Umbilical cord (tissue), 2 donors: ENCODE measurements around the gene PRIMPOL. TPM values are rescaled to one million over a fixed set of nuclear protein-coding genes. Genes with fewer than 3 reads are reported as not detected.

ENCODE experiments used
- DNase-seq: peaks from one replicate; pipeline ENCODE4 v3.0.0-alpha.2; 2015; ENCODE audit warnings: low spot score
- total RNA-seq: library from RNA; depleted of rRNA; stranded (reverse); fragments of >200 nt; gene quantifications from one replicate; pipeline ENCODE4 v1.2.3, GENCODE V29; 2014; ENCODE audit warnings: low replicate concordance; ENCODE audit not compliant: insufficient read depth

PRIMPOL gene
- total RNA-seq, 1 donor from 2014 or later, result 34.4 TPM

DNA sequence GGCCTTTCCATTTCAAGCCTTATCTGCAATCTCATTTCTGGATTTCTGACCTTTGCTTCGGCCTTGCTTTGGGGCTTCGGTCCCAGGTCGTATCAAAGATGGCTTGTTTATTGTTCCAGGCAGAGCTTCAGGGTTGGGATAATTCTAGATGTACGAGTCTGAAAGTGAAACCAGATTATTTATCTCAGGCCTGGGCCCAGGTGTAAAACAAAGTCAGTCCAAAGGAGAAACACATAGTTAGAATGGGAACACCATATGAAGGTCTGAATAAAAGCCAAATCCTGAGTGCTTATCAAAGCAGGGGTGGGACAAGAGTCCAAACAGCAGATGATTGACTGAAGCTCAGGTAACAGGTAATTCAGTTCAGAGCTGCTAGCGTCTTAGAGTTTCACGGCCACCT lies 17.1 kb downstream of the PRIMPOL start:
- no peak for DNase-seq

DNA sequence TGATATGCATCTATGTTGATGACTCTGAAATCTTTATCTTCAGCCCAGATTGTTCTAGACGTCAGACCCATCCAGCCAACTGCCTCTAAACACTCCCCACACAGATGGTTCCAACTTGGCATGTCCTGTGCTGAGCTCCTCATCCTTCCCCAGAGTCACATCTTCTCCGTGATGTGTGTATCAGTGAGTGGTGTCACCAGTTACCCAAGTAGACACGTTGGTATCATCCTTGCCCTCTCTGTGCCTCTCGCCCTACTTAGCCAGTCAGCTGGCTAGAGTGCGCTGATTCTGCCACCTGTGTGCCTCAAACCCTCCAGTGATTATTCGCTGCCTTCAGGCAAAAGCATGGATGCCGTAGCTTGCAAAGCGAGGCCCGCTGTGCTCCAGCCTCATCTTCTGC lies 18.6 kb downstream of the PRIMPOL start:
- DNase-seq, result no peak

DNA sequence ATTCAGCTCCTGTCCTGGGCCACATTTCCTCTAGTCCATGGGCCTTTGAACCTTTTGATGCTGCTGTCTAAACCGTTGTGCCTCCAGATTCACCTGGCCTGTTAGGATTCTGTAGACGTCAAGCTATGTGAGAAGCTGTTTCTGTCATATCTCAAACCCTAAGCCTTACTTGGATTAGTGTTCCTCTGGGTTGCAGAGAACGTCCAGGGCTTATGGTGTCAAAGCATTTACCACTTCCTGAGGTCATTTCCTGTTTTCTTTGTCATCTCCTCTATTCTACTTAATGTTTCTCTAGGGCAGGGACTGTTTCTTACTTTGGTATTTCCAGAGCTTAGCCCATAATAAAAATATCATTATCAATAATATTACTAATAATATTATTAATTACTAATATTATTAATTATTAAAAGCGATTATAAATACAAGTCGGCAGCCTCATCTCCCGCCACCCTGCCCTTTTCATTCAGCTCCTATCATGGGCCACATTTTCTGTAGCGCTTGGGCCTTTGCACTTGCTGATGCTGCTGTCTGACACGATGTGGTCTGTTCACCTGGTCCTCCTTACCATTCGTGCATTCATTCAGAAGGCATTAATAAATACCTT lies 19.1 kb downstream of the PRIMPOL start:
- DNase-seq, result no peak

DNA sequence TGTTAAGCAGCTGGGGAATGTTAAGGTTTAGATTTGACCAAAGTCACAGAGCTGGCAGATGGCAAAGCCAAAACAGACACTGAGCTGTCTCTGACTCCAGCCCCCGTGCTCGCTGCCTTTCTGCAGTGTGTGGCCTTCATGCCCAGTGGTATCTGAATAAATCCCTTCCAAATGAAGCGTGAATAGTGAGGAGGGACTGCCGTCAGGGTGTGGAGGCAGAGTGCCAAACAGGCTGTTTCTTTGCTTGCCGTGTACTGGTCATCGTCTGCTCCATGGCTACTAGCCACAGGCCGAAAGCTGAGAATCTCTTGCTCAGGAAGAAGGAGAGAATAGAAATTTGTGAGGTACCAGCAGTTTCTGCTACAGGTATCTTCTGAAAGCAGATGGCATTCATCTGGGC lies 19.7 kb downstream of the PRIMPOL start:
- DNase-seq, result no peak

DNA sequence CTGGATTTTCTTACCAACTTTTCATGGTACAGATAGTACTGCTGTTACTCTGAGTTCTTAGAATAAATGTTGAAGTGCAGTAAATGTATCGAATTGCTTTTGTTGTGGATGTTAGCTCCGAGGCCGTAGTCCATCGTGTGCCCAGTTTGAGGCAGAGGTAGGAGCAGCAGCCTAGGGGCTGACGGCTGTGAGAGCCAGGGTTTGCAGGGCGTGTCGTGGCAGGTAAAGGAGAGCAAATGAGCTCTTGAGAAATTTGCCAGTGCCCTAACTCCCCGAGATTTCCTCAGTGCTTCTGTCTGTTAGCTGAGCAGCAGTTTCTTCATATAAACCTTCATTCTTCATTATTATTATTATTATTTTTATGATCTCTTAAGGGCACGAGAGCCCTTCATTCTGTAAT lies 21.6 kb downstream of the PRIMPOL start:
- DNase-seq, result no peak

DNA sequence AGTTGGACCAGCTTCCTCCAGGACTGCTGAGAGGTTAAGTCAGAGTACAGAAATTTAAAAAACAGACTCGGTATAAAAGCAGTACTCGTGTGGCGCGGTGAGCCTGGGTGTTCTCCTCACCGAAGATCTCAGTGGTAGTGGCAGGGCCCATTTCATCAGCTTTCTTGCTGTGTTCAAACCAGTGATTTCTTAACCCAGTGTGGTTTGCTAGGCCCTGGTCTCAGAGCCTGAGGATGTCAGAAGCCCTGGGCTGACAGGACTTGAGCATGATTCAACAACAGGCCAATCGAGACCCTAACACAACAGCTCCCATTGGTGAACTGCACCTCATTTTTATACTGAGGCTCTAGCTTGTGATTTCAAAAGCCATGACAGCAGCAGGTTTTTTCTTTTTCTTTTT lies 23.2 kb downstream of the PRIMPOL start:
- no peak for DNase-seq

DNA sequence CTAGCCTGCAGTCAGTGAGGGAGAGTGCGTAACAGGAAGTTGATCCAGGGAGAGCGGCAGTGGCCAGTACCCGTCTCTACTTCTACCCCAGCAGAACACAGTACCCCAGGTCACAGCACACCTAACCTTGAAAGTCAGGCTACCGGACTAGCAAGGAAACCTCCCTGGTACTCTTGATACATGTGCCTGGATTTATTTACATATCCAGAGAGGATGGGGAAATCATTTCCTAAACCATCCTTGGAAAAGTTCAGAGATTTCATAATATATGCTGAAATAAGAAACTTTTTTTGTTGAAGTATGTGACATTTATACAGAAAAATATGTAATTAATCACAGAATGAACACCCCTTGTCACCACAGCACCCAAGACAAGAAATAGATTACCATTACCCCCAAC lies 24.5 kb downstream of the PRIMPOL start:
- DNase-seq, result no peak

DNA sequence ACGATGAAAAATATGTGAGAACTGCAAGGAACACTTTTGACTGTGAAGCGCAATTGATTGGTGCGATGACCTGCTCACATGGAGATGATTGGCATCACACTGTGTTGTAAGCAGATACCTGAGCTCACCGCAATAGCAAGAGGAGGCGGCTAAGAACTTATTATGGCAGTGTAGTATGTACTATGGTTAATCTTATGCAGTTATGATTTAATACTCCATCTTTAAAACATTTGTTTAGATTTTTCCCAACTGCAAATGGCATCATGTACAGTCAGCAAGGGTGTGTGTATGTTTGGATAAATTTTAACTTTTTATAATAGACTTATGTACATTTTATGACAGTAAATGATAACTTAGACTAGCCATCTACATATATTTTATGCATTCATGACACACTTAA lies 25.5 kb downstream of the PRIMPOL start:
- no peak for DNase-seq

DNA sequence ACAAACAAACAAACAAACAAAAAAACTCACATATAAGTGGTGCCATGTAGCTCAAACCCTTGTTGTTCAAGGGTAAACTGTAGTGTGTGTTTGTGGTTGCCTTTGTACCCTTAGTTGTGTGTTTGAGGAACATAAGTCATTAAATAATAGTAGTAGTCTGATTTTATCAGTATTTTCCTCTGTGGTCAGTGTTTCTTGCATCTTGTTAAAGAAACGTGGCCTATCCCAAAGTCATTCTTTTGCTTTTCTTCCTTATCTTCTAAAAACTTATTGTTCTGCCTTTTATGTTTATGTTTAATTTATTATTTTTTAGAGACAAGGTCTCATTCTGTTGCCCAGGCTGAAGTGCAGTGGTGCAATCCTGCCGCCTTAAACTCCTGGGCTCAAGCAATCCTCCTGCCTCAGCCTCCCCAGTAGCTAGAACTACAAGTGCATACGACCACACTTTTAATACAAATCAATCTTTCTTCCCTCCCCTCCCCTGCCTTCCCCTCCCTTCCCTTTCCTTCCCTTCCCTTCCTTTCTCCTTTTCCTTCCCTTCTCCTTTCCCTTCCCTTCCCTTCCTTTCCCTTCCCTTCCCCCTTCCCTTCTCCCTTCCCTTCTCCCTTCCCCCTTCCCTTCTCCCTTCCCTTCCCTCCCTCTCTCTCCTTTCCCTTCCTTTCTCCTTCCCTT lies 26.4 kb downstream of the PRIMPOL start:
- no peak for DNase-seq

DNA sequence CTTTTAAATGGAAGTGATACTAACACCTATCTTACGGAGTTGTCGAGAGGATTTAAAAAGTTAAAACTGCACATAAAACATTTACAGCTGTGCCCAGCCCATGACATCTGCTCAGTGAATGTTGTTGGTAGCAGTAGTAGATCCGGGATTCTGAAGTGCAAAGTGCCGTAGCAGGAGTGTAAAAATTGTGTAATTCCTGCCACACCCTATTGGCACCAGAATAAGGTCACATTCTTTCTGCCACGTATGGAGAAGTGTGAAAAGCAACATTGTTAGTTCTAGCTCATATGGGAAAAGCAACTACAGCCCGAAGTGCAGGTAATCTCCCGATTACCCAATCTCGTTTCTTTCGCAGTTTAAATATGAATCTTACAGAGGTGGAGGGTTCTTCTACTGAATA lies 31.2 kb downstream of the PRIMPOL start:
- DNase-seq, result no peak

DNA sequence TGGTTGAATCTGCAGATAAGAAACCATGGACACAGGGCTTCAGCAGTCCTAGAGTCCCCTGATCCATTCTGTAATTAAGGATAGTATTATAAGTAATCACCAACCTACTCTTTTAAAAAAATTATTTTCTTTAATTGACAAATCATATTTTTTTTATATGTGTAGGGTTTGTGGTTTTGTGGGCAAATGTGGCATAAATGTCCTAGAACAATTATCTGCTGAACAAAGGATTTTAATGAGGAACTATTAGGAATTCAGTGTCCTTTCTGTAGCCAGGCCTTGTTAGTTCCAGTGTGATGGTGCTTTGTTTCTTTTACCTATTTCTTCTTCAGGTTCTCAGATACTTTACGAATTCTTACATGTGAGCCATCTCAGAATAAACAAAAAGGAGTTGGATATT lies 32.4 kb downstream of the PRIMPOL start:
- DNase-seq, result no peak

DNA sequence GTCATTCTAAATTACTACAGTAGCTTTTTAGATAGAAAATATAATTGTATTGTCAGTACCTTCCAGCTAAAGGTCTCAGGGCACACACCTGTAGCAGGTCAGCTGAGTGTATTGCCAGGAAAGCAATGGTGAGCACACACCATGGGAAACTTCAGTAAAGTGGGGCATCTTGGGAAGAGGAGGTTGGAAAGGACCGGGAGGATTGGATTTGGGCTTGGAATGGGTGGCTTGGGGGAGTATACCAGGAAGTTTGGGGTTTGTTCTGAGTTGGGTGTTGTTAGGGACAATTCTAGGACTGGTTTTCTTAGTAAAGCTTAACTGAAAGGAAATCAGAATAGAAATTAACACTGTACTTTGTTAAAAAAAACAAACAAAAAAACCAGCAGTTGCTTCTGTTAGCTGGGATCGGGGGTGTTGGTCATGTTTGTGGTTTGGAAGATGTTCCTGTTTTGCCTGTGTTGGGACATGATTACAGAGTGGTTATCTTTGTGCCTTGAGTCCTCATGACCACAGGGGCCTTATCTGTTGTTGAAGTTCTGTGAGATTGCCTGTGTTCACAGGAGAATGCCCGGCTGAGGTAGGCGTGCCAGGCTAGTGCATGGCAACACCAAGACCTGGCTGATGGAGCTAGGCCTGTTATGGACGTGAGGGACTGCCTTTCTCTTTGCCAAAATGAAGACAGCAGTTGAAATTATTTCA lies 35.1 kb downstream of the PRIMPOL start:
- DNase-seq, result no peak

DNA sequence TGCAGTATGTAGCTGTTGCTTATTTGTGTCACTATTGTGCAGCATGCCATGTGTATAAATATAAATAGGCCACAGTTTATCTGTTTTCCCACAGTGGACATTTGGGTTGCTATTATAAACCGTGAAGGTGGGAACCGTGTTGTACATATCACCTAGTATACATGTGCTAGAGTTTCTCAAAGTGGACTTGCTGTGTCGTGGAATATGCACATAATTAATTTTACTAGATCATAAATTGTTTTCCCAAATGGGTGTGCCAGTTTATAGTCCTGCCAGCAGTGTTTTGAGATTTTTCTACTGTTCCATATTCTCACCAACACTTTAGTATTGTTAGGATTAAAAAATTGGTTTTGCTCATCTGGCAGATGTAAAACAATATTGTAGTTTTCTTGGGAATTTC lies 38.5 kb downstream of the PRIMPOL start:
- DNase-seq, result no peak

DNA sequence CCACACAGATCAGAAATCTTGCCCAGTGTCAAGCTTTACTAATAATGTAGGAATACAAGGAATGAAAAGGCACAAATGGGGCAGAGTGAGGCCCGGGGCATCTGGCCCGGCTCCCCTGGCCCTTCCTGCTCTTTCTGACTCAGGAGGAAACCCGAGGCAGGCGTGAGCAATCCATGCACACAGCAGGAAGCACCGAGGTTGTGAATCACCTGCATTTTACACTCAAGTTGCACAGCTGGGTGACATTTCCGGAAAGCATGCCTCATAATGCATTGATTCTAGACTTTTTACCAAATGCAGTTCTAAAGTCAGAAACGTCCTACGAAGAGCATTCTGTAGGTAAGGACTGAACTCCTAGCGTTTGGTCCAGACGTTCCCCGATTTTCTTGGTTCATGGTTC lies 38.9 kb downstream of the PRIMPOL start:
- DNase-seq, result no peak

DNA sequence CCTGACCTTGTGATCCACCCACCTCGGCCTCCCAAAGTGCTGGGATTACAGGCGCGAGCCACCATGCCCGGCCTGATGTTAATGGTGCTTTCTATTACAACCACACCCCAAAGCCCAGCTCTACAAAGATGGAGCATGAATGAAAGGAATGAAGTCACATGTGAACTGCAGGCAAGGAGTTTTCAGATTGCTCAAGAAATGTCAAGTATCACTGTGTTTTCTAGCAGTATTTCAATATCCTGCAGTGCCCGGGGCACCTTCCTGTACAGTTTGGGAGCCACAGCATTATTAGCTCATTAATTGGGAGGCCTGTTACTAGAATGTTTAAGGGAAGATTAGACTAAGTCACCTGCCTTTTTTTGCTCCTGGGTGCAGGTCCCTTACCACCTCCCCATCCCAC lies 40.1 kb downstream of the PRIMPOL start:
- no peak for DNase-seq

DNA sequence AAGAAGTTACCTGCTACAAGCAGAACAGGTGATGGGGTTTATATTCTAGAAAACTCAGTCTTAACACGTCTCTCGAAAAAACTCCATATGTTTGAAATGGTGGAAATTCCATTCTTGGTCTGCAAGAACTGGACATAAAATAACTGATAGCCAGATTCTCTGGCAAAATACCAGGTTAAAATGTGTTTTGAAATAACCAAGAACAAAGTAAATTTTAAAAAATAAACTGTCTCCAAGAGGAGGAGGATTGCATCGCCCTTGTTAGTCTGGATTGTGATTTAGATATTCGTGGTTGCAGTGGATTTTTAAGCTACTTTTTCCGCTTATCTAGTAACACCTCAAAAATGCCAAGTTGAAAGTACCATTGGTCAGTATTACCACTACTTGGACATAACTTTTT lies 43.5 kb downstream of the PRIMPOL start:
- no peak for DNase-seq

DNA sequence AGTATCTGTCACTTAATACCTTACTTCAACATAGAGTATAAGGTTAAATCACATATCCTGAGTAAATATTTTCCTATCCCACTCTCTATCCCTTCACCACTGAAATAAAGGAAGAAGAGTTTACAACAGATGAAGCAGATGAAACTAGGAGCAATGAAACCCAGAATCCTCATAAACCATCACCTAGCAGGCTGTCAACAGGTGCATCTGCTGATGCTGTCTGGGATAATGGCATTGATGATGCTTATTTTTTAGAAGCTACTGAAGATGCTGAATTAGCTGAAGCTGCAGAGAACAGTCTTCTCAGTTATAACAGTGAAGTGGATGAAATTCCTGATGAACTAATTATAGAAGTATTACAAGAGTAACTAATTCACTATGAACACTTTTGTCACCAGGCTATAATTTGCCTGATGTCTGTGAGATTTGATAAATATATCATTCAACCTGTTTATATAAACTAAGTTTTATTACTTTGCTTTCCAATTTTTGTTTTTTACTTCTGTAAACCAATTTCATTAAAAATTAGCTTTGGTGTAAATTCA lies 44.9 kb downstream of the PRIMPOL start:
- no peak for DNase-seq

DNA sequence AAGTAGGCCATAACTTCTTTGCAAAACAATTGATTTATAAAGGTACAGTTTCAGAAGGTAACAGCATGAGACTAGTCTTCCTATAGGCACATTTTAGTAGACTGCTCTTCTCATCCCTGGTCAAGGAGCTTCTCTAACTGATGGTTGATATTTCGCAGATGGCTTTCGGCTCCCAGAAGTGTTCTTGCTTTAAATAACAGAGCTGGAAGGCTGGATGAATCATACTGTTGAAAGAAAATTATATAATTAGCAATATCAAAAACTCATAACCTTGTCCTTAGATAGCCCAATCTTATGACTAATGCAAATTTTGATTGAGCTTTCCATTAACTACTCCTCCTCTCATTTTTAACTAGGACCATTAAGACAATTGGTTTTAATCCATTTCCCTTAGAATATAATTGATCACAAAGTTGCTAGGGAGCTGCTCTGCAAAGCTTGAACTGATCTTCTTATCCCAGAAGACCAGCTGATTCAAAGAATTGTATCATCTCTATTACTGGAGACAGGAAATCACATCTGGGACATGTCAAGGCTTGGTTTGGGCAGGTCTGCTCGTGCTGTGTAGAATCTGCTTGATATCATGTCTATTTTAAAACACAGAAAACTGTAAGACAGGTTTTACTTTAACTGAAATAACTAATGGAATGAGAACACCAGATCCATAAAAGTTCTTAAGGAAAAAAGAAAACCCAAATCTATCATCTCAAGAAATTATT lies 45.8 kb downstream of the PRIMPOL start:
- DNase-seq, result peak; percentile 75

DNA sequence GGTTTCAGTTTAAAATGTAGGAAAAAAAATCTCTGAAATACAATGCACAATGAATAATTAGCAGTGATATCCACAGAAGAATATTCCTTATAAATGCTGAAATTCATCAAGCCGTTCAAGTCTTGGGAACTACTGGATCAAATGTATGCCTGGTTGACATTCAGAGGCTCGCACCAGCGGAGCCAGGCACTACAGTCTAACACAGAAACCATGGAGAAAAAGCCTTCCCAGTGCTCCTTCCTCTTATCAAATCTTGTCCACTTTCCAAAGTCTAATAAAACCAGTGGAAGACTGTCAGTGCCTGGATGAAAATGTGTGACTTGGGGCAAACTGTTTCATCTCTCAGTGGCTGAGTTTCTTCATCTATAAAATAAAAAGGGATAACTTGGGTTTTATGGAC lies 48.4 kb downstream of the PRIMPOL start:
- peak; percentile 39 for DNase-seq

DNA sequence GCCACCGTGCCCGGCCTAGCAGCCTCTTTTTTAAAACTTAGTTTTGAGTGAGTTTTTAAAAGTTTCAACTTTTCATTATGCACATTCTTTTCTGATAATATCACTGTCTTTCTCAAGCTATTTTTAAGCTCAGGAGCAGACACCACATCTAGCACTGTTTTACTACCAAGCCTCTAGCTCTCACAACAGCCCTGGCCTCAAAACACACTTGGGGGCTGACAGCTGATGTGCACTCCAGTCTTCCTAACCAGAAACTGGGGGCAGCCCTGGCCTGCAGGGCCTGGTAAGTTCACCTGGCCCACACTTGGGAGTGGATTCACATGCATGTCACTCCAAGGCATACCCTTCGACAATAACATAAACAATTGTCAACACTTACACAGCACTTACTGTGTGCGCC lies 50.4 kb downstream of the PRIMPOL start:
- DNase-seq, result peak; percentile 19

DNA sequence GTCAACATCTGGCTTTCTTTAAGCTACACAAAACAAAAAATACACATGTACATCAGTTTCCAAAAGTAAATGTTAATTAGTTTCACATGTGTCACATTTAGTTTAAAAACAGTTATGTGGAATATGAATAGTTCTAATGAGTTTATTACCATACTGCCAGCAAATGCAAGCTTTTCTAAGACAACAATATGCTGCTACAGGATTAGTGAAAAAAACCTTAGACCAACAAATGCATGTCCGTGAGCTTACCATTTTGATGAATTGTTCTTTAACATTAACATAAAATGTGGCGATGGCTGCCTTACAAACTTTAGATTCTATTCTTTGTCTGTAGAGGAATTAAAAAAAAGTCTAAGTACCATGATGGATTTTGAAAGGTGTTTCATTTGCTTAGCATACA lies 52.6 kb downstream of the PRIMPOL start:
- no peak for DNase-seq

DNA sequence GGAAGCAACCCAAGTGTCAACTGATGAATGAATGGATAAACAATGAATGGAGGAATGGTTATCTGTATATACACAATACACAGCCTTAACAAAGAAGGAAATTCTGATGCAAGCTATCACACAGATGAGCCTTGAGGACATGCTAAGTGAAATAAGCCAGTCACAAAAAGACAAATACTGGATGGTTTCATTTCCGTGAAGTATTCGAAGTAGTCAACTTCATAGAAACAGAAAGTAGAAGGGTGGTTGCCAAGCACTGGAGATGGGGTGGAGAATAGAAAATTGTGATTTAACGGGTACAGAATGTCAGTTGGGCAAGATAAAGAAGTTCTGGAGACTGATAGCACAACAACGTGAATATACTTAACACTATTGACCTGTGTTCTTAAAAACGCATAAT lies 56.2 kb downstream of the PRIMPOL start:
- DNase-seq, result no peak
